H9 (cell line): ENCODE results near the gene THSD7B. TPM values are rescaled to one million over a fixed set of nuclear protein-coding genes. Genes with fewer than 3 reads are reported as not detected.

Experiments
- DNase-seq: peaks from one replicate; pipeline ENCODE4 v3.0.0-alpha.2; 2017
- H2AFZ ChIP-seq: one replicate; pipeline ENCODE4 v1.6.1; 2013; ENCODE audit warnings: mild to moderate bottlenecking, low read length, control low read depth, moderate library complexity
- H2AK5ac ChIP-seq: 2 replicates; pipeline ENCODE4 v1.6.1; 2013; ENCODE audit warnings: low read length, control low read depth, mixed read lengths; ENCODE audit not compliant: insufficient read length
- H2BK120ac ChIP-seq: one replicate; pipeline ENCODE4 v1.6.1; 2013; ENCODE audit warnings: low read depth, mild to moderate bottlenecking, low read length, control low read depth, inconsistent platforms; ENCODE audit not compliant: poor library complexity, severe bottlenecking
- H2BK12ac ChIP-seq: 2 replicates; pipeline ENCODE4 v1.6.1; 2013; ENCODE audit warnings: low read length, control low read depth, mixed read lengths, low read depth; ENCODE audit not compliant: insufficient read length
- H2BK15ac ChIP-seq: 2 replicates; pipeline ENCODE4 v1.6.1; 2013; ENCODE audit warnings: low read depth, low read length, control low read depth
- H2BK20ac ChIP-seq: one replicate; pipeline ENCODE4 v1.6.1; 2013; ENCODE audit warnings: low read depth, mild to moderate bottlenecking, low read length, control low read depth, inconsistent platforms; ENCODE audit not compliant: poor library complexity, severe bottlenecking
- H2BK5ac ChIP-seq: 2 replicates; pipeline ENCODE4 v1.6.1; 2013; ENCODE audit warnings: low read length, control low read depth, mixed read lengths; ENCODE audit not compliant: insufficient read length
- H3K14ac ChIP-seq: 2 replicates; pipeline ENCODE4 v1.6.1; 2013; ENCODE audit warnings: low read length, control low read depth; ENCODE audit not compliant: insufficient read depth
- H3K18ac ChIP-seq: 2 replicates; pipeline ENCODE4 v1.6.1; 2013; ENCODE audit warnings: low read depth, mild to moderate bottlenecking, mixed read lengths, low read length, control low read depth; ENCODE audit not compliant: insufficient read length
- H3K23ac ChIP-seq: 2 replicates; pipeline ENCODE4 v1.6.1; 2013; ENCODE audit warnings: low read length, control low read depth, mixed read lengths, low read depth; ENCODE audit not compliant: insufficient read length
- H3K23me2 ChIP-seq: 2 replicates; pipeline ENCODE4 v1.6.1; 2013; ENCODE audit warnings: low read depth, mild to moderate bottlenecking, mixed read lengths, low read length, control low read depth; ENCODE audit not compliant: insufficient read length, poor library complexity, severe bottlenecking
- H3K27ac ChIP-seq: 2 replicates; pipeline ENCODE4 v1.5.1; 2013; ENCODE audit warnings: low read length, control low read depth, mixed read lengths, low read depth; ENCODE audit not compliant: insufficient read length
- H3K27me3 ChIP-seq: 2 replicates; pipeline ENCODE4 v1.6.1; 2013; ENCODE audit warnings: low read length, control low read depth, inconsistent platforms; ENCODE audit not compliant: insufficient read depth
- H3K4ac ChIP-seq: 2 replicates; pipeline ENCODE4 v1.6.1; 2013; ENCODE audit warnings: low read depth, mild to moderate bottlenecking, control low read depth, inconsistent platforms, low read length, moderate library complexity
- H3K4me1 ChIP-seq: 2 replicates; pipeline ENCODE4 v1.6.1; 2013; ENCODE audit warnings: low read length, control low read depth, inconsistent platforms; ENCODE audit not compliant: insufficient read depth
- H3K4me2 ChIP-seq: 2 replicates; pipeline ENCODE4 v1.6.1; 2013; ENCODE audit warnings: low read length, control low read depth, mixed read lengths; ENCODE audit not compliant: insufficient read length, insufficient read depth
- H3K56ac ChIP-seq: 2 replicates; pipeline ENCODE4 v1.6.1; 2013; ENCODE audit warnings: low read depth, mild to moderate bottlenecking, mixed read lengths, low read length, control low read depth; ENCODE audit not compliant: insufficient read length
- H3K79me1 ChIP-seq: 2 replicates; pipeline ENCODE4 v1.6.1; 2013; ENCODE audit warnings: low read depth, mild to moderate bottlenecking, moderate library complexity, low read length, control low read depth, inconsistent platforms; ENCODE audit not compliant: insufficient read depth, poor library complexity, severe bottlenecking
- H3K79me2 ChIP-seq: 2 replicates; pipeline ENCODE4 v1.6.1; 2013; ENCODE audit warnings: low read length, control low read depth, inconsistent platforms; ENCODE audit not compliant: insufficient read depth
- H3K9ac ChIP-seq: 2 replicates; pipeline ENCODE4 v1.6.1; 2013; ENCODE audit warnings: low read length, control low read depth, mixed read lengths; ENCODE audit not compliant: insufficient read length; ENCODE audit errors: extremely low read depth
- H3K9me3 ChIP-seq: one replicate; pipeline ENCODE4 v1.6.1; 2013; ENCODE audit warnings: low read depth, low read length, inconsistent platforms; ENCODE audit not compliant: control insufficient read depth
- H3T11ph ChIP-seq: one replicate; pipeline ENCODE4 v1.6.1; 2013; ENCODE audit warnings: mild to moderate bottlenecking, low read length, control low read depth, inconsistent platforms
- H4K20me1 ChIP-seq: one replicate; pipeline ENCODE4 v1.6.1; 2013; ENCODE audit not compliant: control insufficient read depth, insufficient read length, insufficient read depth
- H4K5ac ChIP-seq: 2 replicates; pipeline ENCODE4 v1.6.1; 2013; ENCODE audit warnings: low read depth, mild to moderate bottlenecking, mixed read lengths, low read length, control low read depth; ENCODE audit not compliant: insufficient read length
- H4K8ac ChIP-seq: replicated peaks from 2 replicates; pipeline ENCODE4 v1.6.1; 2013; ENCODE audit warnings: low read length, control low read depth, mixed read lengths, low read depth; ENCODE audit not compliant: insufficient read length
- H4K91ac ChIP-seq: 2 replicates; pipeline ENCODE4 v1.6.1; 2013; ENCODE audit warnings: low read depth, mild to moderate bottlenecking, moderate library complexity, mixed read lengths, low read length, control low read depth; ENCODE audit not compliant: insufficient read length
- H3K27ac Mint-ChIP-seq, 3 experiments: 2 replicates in 2 of 3; 3 replicates in 1 of 3; pipeline ENCODE4 v1.8.0; 2020 to 2021; ENCODE audit warnings: mixed read lengths in 3 of 3, mild to moderate bottlenecking in 1 of 3, moderate library complexity in 1 of 3
- H3K27me3 Mint-ChIP-seq: 2 replicates; pipeline ENCODE4 v1.8.0; 2021; ENCODE audit warnings: low read depth, mild to moderate bottlenecking, moderate library complexity, mixed read lengths
- H3K36me3 Mint-ChIP-seq, 3 experiments: 2 replicates in 2 of 3; 3 replicates in 1 of 3; pipeline ENCODE4 v1.8.0; 2020 to 2021; ENCODE audit warnings: low read depth in 3 of 3, mixed read lengths in 3 of 3; ENCODE audit not compliant: insufficient read depth in 1 of 3
- H3K4me1 Mint-ChIP-seq, 2 experiments: 2 replicates each; pipeline ENCODE4 v1.8.0; 2020; ENCODE audit warnings: mixed read lengths in 2 of 2
- H3K4me3 Mint-ChIP-seq, 2 experiments: 2 replicates in 1 of 2; 3 replicates in 1 of 2; pipeline ENCODE4 v1.8.0; 2020 to 2021; ENCODE audit warnings: mild to moderate bottlenecking in 2 of 2, mixed read lengths in 2 of 2, moderate library complexity in 1 of 2
- H3K9me3 Mint-ChIP-seq, 2 experiments: 2 replicates in 1 of 2; 3 replicates in 1 of 2; pipeline ENCODE4 v1.8.0; 2020; ENCODE audit warnings: mild to moderate bottlenecking in 2 of 2, mixed read lengths in 2 of 2, moderate library complexity in 1 of 2
- WGBS: extraction: QIAGEN DNeasy Blood & Tissue Kit; methylation state at CpG from one replicate; pipeline ENCODE4 v1.1.7; 2013; ENCODE audit warnings: missing lambda C conversion rate, low lambda C conversion rate, mixed read lengths; ENCODE audit not compliant: insufficient read length; ENCODE audit errors: extremely low coverage; 5-methylcytosine and 5-hydroxymethylcytosine counted together
- total RNA-seq: library from RNA; stranded (reverse); gene quantifications from 2 replicates; pipeline ENCODE4 v1.2.1, GENCODE V29; 2021
- TF ChIP-seq, protein P1 (sequence below): fragments of 200-600 bp; sonication (generic); conservative IDR thresholded peaks from 3 replicates; pipeline ENCODE4 v1.8.0; 2021; ENCODE audit warnings: antibody characterized with exemption, mild to moderate bottlenecking

The THSD7B gene
- total RNA-seq, 1 experiment from 2014 or later = 0.85 TPM

DNA sequence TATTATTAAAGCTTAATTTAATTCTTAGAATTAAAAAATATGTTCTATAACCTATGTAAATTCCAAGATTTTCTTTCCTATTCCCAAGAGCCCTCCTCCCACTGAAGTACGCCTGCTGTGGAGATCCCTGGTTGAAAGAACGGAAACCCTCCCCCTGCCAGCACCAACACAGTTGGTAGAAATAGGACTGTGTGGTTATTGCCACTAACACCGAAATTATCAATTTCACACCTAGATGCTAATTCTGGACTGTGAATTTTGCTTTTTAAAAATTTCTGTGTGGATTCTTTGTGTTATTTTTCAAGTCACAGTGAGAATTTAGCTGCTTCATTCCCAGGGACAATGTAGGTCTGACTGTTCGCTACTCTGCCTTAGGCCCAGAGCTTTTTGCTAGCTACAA, 893.1 kb downstream of the THSD7B start:
- DNase-seq = no peak
- no peak overlapping the region for H2BK5ac ChIP-seq
- TF ChIP-seq, protein P1, sequence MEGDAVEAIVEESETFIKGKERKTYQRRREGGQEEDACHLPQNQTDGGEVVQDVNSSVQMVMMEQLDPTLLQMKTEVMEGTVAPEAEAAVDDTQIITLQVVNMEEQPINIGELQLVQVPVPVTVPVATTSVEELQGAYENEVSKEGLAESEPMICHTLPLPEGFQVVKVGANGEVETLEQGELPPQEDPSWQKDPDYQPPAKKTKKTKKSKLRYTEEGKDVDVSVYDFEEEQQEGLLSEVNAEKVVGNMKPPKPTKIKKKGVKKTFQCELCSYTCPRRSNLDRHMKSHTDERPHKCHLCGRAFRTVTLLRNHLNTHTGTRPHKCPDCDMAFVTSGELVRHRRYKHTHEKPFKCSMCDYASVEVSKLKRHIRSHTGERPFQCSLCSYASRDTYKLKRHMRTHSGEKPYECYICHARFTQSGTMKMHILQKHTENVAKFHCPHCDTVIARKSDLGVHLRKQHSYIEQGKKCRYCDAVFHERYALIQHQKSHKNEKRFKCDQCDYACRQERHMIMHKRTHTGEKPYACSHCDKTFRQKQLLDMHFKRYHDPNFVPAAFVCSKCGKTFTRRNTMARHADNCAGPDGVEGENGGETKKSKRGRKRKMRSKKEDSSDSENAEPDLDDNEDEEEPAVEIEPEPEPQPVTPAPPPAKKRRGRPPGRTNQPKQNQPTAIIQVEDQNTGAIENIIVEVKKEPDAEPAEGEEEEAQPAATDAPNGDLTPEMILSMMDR = no peak
- no peak overlapping the region for H3K23ac ChIP-seq
- no peak overlapping the region for H4K5ac ChIP-seq
- no peak overlapping the region for H3K27ac ChIP-seq
- Mint-ChIP-seq H3K27me3 (no peaks in the 10 kb centered on the region), H3K4me3 (no peak overlapping the region), H3K27ac (no peak overlapping the region), H3K9me3 (no peaks in the 10 kb centered on the region; a peak in 2 of 5 replicates), H3K4me1 (no peaks in the 10 kb centered on the region), H3K36me3 (no peaks in the 10 kb centered on the region; a peak in 1 of 7 replicates)
- no peaks in the 10 kb centered on the region for H4K20me1 ChIP-seq
- H2BK15ac ChIP-seq = no peak overlapping the region
- H3K79me2 ChIP-seq = no peaks in the 10 kb centered on the region
- no peak overlapping the region for H3K9ac ChIP-seq
- no peak overlapping the region for H2BK20ac ChIP-seq
- H2AK5ac ChIP-seq = no peak overlapping the region
- H2BK120ac ChIP-seq = no peak overlapping the region
- WGBS = no CpG with 5 or more reads among the region's 4 CpGs
- H3K14ac ChIP-seq = no peak overlapping the region
- no peak overlapping the region for H3T11ph ChIP-seq
- H3K4ac ChIP-seq = no peak overlapping the region
- no peak overlapping the region for H4K91ac ChIP-seq
- no peak overlapping the region for H3K4me2 ChIP-seq
- H3K9me3 ChIP-seq = no peaks in the 10 kb centered on the region
- H3K79me1 ChIP-seq = no peaks in the 10 kb centered on the region
- no peaks in the 10 kb centered on the region for H3K4me1 ChIP-seq
- H3K23me2 ChIP-seq = no peaks in the 10 kb centered on the region
- no peaks in the 10 kb centered on the region for H3K27me3 ChIP-seq
- no peak overlapping the region for H2AFZ ChIP-seq
- H4K8ac ChIP-seq = no peak overlapping the region
- H2BK12ac ChIP-seq = no peak overlapping the region
- H3K18ac ChIP-seq = no peak overlapping the region
- H3K56ac ChIP-seq = no peak overlapping the region
